GM19463 (cell line): ENCODE data around the gene MVP.
A peak's percentile ranks its signal among the peaks of the same experiment; 100 is the strongest.
"Not testable (repeated sequence)": the region's sequence is repeated elsewhere in the genome, so short reads cannot be mapped to it uniquely, and the experiment has no call there.

Experiments
- ATAC-seq: cut with Tn5 transposase; IDR thresholded peaks from one replicate; pipeline ENCODE4 v1.9.1; 2021; ENCODE audit warnings: mild to moderate bottlenecking, moderate library complexity; ENCODE audit not compliant: unreplicated experiment

MVP gene

GRCh38 chr16:29814592-29814991 lies 5.7 kb upstream of the MVP start:
- ATAC-seq: no peak

GRCh38 chr16:29815032-29815721 lies 5.1 kb upstream of the MVP start:
- ATAC-seq: no peak

GRCh38 chr16:29815793-29816693 lies 4.2 kb upstream of the MVP start, which contains the start of gene PAGR1:
TSS of gene PAGR1 (plus strand) at chr16:29816152. CDS start at chr16:29816526, 374 bp downstream.
- peak; percentile 55 for ATAC-seq

- ATAC-seq: peak; percentile 14
These were observed 3.4 kb upstream of the MVP start for GRCh38 chr16:29816694-29817441.

GRCh38 chr16:29818082-29818481 lies 2.2 kb upstream of the MVP start:
- ATAC-seq: no peak

- no peak for ATAC-seq
These were observed 756 bp upstream of the MVP start for GRCh38 chr16:29819506-29819905.

GRCh38 chr16:29820730-29821642 lies 724 bp downstream of the MVP start:
- peak; percentile 46 for ATAC-seq

GRCh38 chr16:29821643-29822115 lies 1.4 kb downstream of the MVP start:
- no peak for ATAC-seq

GRCh38 chr16:29824589-29825144 lies 4.4 kb downstream of the MVP start:
- ATAC-seq: no peak

GRCh38 chr16:29825145-29826044 lies 5.1 kb downstream of the MVP start:
- no peak for ATAC-seq

GRCh38 chr16:29826342-29826695 lies 6.1 kb downstream of the MVP start:
- ATAC-seq: no peak

GRCh38 chr16:29830774-29831173 lies 10.5 kb downstream of the MVP start:
- ATAC-seq: no peak

GRCh38 chr16:29831490-29831889 lies 11.2 kb downstream of the MVP start:
- no peak for ATAC-seq

GRCh38 chr16:29833219-29833618 lies 13.0 kb downstream of the MVP start:
- not testable (repeated sequence) for ATAC-seq

- ATAC-seq: no peak
These were observed 13.8 kb downstream of the MVP start for GRCh38 chr16:29834079-29834478.

GRCh38 chr16:29835926-29836325 lies 15.7 kb downstream of the MVP start:
- no peak for ATAC-seq

GRCh38 chr16:29836623-29837022 lies 16.4 kb downstream of the MVP start:
- no peak for ATAC-seq

GRCh38 chr16:29837841-29838240 lies 17.6 kb downstream of the MVP start:
- ATAC-seq: no peak

GRCh38 chr16:29839822-29840221 lies 19.6 kb downstream of the MVP start:
- no peak for ATAC-seq
